ENCODE data around the gene ALOXE3.
"Not testable (repeated sequence)": the region's sequence is repeated elsewhere in the genome, so short reads cannot be mapped to it uniquely, and the experiment has no call there.

Gene ALOXE3

DNA sequence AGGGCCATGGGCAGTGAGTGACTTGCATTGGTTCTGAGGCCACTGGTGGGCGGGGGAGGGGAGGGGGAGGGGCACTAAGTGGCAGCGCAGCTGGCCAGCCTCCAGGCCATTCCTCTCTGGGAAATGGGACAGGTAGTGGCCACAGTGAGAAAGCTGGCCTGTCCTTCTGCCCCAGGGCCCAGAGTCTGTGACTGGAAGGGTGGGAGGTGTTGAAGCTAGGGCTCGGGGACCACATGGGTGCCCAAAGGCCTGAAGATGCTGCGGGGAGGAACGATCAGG lies 30.4 kb downstream of the ALOXE3 start:
- no peak for DNase-seq

DNA sequence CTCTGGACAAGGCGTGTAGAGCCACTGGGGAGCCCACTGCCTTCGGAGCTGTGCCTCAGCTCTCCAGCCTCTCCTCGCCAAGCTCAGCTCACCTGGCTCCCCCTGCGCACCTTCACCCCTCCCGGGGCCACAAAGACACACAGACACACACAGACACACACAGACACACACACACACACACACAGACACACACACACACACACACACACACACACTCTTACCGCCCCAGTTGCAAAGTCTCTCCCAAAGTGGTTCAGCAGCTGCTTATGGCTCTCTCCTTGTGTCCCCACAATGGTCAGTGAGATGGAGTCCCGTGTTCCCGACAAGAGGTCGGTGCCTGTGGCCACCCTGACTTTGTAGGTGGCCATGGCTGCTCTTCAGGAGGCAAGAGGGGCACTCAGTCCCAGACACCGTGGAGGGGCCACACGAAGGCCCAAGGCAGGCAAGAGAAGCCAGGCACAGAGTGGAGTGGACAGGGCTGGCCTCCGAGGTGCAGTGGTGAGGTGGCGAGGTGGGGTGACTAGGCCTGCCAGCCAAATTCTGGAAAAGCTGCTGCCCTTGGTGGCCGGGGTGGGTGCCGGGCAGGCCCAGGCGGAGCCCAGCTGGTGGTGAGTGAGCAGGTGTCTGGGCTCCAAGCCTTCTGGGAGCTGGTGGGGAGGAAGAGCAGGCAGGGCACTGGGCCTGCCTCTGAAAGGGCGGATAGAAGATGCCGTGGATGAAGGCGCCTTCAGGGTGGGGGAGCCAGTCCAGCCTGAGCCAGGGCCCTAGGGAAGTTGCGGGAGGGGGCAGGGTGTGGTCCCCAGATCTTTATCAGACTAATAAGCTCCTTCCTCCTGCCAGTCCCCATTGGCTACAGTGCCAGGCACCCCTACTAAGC lies 31.0 kb downstream of the ALOXE3 start, which contains the start of gene ALOX12B:
TSS of gene ALOX12B (minus strand) at position 642 of the 877 bp plus-strand sequence. CDS start at position 368, 274 bp downstream.
- DNase-seq, result no peak

DNA sequence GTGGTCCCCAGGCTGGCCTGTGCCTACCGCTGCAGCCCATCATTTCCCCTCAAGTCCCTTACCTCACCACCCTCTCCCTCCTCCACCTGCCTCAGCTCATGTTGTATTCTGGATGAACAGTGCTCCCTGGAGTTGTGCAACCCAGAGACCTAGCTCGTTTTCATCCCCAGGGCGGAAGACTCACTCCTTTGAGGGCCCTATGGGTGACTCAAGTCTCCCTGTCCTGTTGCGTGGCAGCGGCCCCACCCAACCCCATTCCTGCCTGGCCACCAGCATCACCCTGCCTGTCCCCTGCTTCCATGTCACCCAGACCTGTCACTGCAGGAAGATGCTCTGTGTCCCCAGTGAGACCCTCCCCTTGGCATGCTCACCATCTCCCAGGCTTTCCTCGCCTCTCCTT lies 34.1 kb downstream of the ALOXE3 start:
- no peak for DNase-seq

DNA sequence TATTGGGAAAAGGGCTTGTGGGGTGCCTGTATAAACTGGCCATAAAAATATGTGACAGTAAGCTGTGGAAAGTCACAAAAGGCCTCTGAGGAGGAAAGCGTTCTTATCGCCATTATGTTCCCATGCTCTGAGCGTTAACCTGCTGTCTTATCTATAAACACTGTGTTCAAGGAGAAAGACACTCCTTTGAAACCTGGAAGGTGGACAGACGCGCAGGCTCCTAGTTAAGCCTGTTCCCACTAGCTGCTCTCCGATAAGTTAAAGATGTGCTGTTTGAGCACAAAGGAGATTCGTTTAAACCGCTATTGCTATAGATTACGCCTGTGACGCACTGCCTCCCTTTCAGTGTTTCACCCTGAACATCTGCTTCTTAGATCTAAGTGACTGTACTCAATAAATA lies 36.0 kb downstream of the ALOXE3 start:
- no peak for DNase-seq

DNA sequence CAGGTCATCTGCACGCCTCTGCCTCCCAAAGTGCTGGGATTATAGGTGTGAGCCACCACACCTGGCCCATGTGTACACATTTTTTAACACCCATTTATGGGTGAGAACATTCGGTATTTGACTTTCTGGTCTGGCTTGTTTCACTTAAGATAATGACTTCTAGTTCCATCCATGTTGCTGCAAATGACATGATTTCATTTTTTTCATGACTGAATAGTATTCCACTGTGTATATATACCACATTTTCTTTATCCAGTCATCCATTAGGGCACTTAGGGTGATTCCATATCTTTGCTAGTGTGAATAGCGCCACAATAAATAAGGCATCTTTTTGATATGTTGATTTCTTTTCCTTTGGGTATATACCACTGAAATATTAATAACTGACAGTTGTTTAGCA lies 36.4 kb downstream of the ALOXE3 start:
- DNase-seq, result no peak

DNA sequence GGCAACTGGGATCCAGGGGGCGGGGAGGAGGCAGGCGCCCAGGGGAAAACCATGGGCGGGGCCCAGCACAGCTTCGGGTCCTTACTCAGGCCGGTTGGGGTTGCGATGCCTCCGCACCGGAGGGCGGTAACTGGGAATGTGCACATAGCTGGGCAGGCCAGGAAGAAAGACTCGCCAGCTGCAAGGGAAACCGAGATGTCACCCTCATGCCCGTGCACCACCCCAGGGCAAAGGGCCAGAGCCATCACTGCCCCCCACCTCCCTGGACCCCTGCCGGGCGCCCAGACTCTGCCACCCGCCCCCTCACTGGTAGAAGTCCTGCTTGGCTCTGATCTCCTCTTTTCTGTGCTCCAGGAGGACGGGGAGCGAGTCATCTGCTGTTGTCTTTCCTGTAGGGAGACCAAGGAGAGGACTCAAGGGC lies 37.5 kb downstream of the ALOXE3 start:
- DNase-seq, result no peak

DNA sequence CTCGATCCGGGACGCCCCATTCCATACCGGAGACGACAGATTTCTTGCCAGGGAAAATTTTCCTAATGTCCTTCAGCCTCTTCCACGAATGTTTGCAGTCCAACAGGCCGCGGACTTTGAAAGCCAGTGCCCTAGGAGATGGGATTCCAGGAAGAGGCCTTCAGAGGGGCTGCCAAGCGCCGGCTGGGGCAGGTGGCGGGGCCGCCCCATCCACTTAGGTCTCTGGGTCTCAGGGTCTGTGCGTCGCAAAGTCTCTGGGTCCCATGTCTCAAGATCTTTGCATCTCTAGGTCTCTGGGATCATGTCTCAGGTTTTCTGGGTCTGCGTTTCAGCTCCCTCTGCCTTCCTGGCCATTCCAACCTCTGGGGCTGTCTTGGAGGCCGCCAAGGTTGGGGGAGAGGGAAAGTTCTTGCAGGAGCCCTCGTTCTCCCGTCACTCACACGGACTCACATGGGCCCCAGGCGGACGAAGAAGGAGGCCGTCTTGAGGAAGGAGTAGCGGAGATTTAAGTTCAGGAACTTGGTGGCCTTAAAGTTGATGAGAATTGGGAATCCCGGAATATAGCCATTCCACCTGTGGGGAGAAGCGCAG lies 38.0 kb downstream of the ALOXE3 start:
- no peak for DNase-seq

DNA sequence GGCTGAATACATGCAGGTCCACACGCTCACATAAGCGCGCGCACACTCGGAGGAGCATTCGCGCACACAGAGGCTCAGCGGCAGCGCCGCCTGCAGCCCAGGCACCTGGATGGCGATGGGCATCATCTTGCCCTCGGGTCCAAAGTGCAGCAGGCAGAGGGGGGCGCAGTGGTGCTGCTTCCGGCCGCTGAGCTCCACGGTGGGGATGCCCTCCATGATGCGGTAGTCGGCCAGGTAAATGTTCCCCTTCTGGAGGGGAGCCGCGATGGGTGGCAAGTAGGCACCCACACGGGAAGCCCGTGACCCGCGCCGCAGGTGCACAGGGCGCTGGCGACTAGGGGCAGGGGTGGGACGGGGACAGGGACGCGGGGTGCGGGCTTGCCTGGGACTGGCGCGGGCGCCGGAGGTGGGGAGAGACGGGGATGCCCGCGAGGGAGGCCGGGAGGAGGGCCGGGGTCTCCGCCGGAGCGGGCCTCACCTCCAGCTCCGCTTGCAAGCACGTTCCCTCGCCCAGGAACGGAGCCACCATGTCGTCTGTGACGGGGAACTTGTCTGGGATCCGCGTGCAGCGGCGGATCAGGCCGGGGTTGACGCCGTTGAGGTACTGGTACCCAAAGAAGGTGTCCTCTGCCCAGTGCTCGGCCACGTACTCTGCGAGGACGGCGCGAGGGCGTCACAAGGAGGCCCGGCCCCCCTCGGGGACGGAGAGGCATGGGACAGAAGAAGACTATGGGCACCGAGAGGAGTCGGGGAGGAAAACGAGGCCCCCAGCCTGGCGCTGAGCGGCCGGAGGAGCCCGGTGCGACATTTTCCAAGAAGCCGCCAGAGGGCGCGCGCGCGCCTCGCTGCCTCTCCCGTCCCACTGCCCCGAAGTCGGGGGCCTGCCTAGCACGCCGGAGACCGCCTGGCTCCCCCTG lies 38.8 kb downstream of the ALOXE3 start:
- DNase-seq, result peak; percentile 82

DNA sequence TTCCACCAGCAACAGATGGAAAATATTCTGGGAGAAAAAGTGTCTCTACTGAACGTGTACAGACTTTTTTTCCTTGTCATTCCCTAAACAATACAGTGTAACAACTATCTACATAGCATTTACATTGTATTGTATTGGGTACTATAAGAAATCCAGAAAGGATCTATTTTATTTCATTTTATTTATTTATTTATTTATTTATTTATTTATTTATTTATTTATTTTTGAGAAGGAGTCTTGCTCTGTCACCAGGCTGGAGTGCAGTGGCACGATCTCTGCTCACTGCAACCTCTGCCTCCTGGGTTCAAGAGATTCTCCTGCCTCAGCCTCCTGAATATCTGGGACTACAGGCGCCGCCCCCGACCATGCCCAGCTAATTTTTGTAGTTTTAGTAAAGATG lies 40.4 kb downstream of the ALOXE3 start:
- DNase-seq, result not testable (repeated sequence)

DNA sequence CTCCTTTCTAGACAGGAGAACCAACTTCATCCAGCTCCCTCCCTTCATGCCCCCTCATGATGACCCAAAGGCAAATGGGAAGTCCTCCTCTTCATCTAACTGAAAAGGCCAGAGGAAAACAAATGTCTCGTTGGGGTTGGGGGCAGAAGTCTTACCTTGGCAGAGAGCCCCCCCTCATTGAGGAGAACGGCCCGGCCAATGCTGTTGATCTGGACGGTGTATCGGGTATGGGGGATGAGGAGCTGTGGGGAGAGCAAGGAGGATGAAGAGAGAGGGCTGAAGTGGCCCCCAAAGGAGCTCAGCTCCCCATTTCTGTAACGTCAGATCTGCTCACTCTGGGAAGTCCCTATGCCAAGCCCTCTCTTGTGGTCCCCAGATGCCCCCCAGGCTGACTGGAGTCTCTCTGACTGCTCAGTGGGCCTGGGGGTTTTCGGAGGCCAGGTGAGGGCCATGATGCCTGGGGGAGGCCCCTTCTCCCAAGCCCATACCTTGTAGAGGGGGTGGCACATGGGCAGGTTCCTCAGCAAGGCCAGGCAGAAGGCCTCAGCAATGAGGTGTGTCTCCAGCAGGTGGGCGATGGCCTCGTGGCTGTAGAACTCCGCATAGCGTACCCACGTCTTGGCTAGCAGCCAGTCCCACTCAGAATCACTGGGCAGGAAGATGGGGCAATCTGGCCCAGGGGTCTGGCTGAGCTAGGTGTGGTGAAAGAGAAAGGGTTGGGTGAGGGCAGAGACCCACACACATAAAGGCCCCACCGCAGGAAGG lies 41.6 kb downstream of the ALOXE3 start:
- DNase-seq, result no peak

DNA sequence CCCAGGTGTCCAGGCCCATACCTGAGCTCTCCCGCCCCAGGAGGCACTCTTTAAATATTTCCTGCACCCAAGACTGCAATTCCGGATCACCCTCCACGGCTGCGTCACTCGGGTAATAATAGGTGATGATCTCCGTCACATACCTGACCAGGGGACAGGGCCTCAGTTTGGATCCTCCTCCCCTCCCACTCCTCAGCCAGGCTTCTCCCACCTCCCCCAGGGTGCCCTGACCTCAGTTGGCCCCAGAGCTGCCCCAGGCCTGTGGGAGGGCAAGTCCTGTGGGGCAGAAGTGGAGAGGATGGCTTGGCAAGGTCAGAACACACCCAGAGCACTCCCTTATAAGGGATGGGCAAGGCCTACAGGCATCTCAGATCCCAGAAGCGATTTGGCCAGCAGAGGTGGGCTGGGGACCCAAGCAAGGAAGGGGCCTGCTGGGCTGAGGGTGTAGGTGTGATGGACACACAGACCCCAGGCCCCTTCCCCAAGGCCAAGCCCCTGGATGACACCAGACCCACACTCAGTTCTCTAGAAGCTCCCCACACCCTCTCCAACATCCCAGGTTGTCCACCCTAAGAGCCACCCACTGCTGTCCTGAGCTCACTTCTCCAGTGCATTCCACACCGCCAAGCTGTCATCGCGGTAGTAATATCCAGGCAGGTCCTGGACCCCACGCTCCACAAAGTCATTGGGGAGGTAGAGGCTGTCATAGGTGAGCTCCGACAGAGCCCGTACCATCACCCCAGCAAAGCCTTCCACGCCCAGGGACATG lies 42.6 kb downstream of the ALOXE3 start:
- DNase-seq, result no peak

DNA sequence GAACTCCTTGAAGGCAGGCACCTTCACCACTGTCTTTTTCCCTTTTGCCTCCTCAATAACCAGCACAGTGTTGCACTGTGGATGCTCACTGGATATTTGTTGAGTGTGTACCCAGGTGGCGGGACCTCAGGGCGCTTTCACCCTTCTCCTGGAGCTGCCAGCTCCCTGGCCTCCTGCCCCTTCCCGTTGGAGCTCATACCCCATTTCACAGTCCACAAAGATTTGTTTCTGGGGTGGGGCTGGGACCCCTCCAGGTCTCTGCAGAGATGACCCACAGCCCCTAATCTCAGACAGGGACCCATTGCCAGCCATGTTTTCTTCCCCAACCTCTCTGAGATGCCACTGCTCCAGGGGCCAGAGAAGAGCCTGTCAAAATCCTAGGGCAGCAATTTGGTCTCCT lies 43.2 kb downstream of the ALOXE3 start:
- no peak for DNase-seq

DNA sequence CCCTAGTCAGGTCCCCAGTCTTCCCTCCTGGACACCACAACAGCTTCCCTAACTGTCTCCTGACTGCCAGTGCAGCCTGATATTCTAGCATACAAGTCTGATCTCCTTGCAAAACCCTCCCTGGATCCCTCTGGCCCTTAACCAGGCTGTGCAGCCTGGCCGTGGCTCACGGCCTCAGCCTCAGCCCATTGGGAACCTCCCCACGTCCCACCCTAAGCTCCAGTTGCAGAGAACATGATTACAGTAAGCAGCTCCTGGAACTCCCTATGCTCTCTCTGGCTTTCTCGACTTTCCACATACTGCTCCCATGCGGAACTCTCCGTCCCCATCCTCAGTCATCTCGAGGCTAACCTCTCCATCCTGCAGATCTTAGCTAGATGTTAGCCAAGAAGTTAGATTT lies 43.8 kb downstream of the ALOXE3 start:
- DNase-seq, result no peak

DNA sequence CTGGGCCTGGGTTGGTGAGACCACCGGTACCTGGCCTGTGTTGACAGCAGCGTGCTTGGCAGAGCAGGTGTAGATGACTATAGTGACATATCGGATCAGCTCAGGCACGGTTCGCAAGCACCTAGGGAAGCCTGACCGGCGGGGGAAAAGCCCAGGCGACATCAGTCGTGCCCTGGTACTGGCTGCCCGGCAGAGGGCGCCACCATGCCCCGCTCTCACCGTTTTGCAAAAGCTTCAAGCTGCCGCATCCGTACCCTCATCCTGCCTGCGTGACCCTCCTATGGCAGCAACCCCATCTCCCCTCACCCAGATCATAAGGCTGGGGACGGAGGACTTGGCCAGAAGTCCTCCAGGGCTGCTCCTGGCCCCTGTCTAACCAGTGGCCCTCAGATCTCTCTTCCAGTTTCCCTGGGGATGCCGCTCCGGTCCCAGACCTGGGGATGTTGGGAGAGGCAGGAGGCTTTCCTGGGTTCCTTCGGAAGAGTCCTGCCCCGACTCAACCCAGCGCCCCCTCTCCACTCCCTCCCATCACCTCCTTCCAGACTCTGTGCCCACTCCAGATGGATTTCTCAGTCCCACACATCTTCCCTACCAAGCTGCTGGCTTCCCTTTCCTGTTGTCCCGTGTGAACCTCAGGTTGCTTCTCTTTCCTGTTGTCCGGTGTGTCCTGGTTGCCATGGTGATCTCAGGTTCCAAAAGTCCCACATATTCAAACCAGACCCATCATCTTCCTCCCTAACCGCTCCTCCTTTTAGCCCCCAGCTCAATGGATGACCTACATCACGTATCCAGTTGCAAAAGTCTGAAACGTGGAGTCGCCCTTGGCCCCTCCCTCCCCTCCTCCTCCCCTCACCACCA lies 44.5 kb downstream of the ALOXE3 start:
- peak; percentile 84 for DNase-seq

DNA sequence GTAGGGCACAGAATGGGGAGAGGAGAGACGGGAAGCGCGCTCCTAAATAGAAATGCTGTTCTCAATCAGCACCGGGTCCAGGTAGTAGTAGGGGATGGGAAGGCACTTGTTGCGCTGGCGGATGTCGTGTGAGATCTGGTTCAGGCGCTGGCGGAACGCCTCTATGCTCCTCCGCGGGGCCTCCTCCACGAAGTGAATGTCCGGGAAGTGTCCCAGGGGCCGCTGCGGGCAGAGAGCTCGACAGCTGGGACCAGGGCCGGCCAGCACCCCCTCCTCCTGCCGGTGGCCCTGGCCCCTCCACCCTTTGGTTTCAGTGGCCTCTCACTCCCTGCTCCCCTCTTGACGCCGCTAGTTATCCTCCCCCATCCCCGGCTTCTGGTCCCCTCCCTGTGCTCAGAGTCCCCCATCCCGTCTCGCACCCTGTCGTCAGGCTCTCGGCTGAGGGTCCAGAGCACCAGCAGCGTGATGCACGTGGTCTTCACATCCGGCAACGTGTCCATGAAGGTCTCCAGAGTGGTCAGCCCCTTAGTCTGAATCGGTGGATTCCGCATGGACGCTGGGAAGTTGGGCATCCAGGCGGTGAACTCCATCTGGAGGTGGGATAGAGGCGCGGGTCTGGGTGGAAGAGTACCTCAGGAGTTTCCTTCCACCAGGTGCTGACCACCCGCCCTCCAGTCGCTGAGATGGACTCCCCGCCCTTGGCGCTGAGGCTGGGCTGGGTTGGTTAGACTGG lies 45.4 kb downstream of the ALOXE3 start:
- no peak for DNase-seq

DNA sequence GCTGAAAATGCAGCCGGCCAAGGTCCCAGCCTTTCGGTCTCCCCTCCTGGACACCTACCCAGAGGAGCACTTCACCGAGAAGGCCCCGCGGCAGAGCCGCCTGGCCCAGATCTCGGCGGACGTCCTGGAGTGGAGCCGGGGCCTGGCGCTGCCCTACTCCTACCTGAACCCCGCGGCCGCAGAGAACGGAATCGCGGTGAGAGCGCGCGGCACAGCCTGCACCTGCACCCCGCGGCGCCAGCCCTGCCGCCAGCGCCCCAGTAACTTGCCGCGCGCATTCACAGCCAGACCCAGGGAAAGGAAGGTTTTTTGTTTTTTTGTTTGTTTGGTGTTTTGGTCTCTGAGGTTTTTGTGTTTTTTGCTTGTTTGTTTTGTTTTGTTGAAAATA lies 46.0 kb downstream of the ALOXE3 start:
- no peak for DNase-seq

DNA sequence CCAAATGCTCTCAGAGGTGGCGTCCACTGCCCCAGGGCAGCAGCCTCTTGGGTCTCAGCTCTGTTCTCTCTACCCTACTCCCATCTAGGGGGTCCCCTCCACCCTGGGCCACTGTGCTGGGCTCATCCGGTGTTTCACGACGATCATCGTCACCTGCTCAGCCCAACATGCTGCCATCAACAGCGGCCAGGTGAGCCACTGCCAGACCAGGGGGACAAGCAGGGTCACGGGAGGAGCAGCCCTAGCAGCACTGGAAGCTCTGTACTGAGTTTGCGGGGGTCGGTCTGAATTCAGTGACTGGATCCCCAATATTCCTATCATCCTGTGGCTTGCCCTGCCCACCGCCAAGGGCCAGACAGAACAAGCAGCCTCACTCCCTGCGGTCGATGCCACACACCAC lies 46.8 kb downstream of the ALOXE3 start:
- DNase-seq, result no peak

DNA sequence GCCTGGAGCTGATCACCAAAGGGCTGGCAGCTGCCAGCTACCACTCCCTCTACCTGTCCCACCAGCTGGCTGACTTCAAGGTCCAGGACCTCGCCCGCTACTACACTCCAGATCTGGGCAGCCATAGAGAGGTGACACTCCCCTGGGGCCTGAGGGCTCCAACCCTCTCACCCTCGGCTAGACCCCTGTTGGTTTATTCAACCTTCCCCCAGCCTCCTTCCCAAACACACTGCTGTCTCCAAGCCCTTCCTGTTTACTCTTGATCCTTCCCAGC lies 48.8 kb downstream of the ALOXE3 start:
- DNase-seq, result no peak

DNA sequence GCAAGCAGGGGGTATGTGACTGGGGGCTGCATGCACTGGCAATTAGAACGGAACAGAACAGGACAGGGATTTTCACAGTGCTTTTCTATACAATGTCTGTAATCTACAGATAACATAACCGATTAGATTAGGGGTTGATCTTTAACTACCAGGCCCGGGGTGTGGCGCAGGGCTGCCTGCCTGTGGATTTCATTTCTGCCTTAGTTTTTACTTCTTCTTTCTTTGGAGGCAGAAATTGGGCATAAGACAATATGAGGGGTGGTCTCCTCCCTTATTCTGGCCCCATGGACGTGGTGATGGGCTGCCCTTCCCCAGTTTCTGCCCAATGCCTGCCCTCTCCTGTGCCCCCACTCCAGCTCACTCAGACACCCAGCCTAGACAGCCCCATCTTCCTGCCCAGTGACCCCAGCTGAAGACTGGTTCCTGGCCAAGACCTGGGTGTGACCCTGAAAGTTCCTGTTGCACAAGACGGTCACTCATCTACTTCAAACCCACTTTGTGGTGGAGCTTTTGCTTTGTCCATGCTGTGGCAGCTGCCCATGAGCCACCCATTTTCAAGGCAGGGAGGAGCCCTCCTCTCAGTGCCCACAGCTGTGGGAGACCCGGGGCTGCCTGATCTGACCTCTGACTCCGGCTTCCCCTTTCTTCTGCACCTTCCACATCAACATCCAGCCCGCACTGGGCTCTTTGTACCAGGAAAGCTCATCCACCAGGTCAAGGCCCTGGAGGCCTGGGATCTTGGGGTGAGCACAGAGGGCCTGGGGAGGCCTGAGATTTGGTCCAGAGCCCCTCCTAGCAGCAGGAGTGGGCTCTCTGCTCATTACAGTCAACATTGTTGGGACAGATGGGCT lies 49.4 kb downstream of the ALOXE3 start:
- DNase-seq, result no peak

DNA sequence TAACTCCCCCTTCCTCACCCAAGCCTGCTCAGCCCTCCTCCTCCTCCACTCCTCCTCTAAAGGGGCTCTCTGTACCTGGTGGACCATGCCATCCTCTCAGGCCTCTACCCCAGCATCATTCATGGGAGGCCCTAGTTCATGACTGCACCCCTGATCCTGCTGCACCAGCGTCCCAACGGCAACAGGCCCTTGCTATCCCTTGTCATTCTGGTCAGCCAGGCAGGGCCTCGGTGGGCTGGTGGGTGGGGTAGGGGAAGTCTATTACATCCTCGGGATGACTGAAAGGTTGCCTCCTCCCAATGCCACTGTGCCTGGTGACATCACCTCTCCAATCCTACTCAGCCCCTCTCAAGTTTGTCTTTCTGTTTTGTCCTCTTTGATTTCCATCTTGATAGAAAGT lies 50.5 kb downstream of the ALOXE3 start:
- DNase-seq, result no peak
